HG03469 (cell line): ENCODE results near the gene ANKRD62.
"Not testable (repeated sequence)": the region's sequence is repeated elsewhere in the genome, so short reads cannot be mapped to it uniquely, and the experiment has no call there.

ENCODE experiments used
- ATAC-seq: cut with Tn5 transposase; IDR thresholded peaks from one replicate; pipeline ENCODE4 v1.9.1; 2021; ENCODE audit warnings: mild to moderate bottlenecking, moderate library complexity, moderate number of reproducible peaks; ENCODE audit not compliant: unreplicated experiment

ANKRD62 gene

DNA sequence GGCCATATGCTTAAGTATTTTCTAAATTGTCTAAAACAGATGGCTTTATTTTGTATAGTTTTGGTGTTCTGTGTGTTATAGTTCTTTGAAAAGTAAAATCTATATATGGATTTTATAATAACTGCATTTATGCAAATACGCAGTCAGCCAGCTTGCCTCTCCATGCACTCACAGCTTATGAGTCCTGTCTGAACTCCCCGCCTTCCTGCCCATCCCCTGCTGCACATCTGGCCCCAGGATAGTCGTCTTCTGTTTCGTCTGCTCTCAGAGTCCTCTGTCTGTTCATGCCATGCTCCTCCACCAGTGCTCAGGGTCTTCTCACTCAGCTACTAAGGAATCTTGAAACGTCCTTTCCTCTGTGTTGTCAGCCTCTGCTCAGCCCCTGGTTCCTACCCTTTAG, 28.2 kb upstream of the ANKRD62 start:
- no peak for ATAC-seq

DNA sequence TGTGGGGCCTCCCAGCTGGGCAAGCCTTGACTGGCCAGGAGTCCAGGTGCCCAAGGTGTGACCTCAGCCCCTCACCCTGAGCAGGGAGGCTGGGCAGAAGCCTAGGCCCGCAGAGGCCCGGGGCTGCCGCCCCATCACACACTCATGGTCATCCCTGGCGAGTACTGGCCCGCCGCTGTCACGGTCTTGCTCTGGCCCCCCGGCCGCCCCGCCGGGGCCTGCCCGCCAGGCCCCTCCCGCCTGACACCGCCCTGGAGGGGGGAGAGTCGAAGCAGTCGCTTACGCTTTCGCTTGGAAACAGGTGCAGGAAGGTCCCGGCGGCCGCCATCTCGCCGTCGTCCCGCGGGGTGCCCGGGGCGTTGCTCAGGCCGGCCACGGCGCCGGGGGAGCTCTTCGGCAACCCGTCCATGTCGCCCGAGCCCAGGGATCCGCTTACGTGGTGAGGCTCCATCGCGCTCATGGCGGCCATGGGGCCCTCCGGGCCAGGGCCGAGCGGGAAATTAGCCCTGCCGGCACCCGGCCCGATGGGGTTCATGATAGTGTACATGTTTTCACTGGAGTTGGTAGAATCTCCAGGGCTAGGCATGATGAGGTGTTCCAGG, 26.6 kb upstream of the ANKRD62 start:
- no peak for ATAC-seq

DNA sequence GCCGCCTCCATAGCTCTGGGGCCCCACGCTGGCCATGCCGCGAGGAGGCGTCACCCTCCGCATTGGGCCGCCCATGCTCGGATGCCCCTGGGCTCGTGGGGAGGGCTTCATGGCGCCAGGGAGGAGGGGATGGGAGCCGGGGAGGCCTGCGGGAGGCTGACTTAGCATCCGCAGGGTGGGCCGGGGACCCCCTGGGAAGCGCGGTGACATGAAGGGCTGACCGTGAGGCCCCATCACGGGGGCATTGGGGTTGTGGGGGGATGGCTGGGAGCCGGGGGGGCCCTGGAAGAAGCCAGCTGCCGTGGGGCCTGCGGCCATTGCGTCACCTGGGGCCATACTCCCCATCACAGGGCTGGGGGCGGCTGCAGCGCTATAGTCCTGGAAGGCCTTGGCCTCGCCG, 26.0 kb upstream of the ANKRD62 start:
- no peak for ATAC-seq

GRCh38 chr18:12068316-12068949, 25.2 kb upstream of the ANKRD62 start:
- ATAC-seq = not testable (repeated sequence)

GRCh38 chr18:12068950-12069320, 24.7 kb upstream of the ANKRD62 start:
- no peak for ATAC-seq

DNA sequence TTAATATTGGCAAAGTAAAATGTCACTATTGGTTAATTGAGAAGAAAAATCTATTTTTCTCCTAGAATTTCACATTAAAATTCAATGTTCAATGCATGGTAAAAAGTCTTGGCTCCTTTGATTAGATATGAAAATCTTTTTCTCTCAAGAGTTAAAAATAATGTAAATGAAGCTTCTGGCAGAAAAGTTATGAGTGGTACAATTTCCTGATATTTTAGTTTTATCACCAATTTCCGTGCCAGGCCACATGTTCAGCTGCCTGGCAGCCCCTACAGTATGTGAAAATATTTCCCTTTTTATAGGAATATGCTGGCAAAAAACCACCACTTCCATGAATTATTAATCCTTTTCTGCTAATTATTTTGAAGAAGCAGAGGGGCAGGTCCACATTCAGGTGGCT, 22.6 kb upstream of the ANKRD62 start:
- not testable (repeated sequence) for ATAC-seq

DNA sequence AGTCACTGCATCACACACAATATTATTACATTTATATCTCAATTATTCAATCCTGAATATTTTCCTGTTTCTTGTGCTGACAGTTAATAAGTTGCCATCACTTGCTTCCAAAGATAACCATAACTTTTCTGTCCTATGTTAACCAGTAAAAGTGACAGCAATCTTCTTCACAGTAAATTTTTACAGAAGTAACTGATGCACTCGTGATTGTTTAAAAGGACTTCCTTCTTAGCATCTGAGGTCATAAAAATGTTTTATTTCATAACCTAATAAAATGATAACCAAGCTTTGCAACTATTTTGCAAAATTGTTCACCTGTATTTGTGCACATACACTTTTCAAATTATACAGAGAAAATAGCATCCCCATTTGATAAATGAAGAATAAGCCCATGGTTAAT, 20.6 kb upstream of the ANKRD62 start:
- no peak for ATAC-seq

- no peak for ATAC-seq
These were observed 18.9 kb upstream of the ANKRD62 start for GRCh38 chr18:12074736-12075135.

DNA sequence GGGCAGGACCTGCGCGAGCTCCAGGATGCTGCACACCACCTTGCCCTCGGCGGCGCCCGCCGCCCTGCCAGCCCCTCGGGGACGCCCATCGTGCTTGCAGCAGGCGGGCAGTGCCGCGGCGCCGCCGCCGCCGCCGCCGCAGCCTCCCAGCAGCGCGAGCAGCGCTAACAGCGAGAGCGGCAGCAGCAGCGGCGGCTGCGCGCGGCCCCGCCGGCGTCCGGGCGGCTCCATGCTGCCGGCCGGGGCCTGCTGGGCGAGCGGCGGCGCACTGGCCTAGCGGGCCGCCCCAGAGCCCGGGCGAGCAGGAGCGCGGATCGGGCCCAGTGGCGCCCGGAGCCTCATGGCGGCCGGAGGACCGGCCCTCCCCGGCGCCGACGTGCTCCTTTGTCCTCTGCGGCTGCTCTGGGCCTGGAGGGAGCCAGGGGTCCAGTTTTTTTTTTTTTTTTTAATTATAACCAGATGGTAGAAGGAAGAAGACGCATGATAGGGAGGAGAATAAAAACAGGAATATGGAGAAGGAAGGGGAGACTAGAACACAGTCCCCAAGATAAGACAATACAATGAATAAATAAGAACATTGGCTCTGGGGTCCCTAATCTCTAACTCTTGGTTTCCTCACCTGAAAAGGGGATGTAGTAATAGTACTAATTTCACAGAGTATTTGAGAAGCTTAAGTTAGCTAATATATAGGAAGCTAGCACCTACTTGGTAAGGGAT, 17.1 kb upstream of the ANKRD62 start:
- ATAC-seq = no peak

DNA sequence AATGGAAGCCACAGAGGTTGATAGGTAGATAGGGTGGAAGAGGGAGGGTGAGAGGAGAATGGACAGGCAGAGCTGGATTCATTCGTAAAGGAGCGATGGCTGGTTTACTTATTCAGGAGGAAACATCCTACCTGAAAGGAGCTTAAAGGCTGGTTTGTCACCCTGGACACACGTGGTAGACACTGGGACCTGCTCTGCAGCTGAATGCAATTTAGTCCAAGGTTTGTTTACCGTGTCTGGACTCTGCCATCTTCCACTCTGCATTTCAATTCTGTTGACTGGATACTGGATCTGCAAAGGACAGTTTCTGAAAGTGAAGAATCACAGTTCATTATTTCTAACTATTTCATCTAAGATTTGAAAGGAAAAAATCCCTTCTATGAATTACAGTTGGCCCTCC, 15.6 kb upstream of the ANKRD62 start:
- not testable (repeated sequence) for ATAC-seq

DNA sequence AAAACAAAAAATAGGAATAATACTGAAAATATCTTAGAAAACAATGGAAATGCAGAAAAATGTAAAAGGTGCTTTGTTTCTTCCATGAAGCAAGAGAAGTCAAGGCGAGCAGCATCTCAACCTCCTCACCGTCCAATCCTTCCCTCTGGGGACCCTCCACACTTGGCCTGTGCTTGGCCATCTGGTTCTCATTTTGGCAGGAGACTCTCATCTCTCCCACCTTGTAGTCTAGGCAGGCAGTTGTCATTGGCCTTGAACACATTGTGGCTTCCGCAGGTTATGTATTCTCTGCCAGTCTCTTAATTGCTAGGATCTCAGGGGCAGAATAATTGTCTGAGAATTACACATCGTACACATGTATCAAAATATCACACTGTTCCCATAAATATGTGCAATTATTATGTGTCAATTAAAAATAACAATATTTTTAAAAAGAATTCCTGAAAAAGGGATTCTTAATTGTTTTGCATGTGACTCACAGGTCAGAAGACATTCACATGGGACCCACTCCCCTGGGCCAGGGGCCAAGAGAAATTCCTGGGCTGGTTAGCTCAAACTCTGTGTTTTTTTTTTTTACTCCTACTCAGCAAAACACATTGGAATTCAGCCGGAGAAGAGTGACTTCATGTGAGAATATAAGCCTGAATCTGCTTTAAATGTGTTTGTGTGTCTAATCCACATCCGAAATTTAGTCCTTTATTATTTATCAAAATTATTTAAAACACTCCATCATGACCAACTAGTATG, 14.0 kb upstream of the ANKRD62 start:
- ATAC-seq = no peak

GRCh38 chr18:12085136-12085535, 8.5 kb upstream of the ANKRD62 start:
- no peak for ATAC-seq

GRCh38 chr18:12085786-12086185, 7.9 kb upstream of the ANKRD62 start:
- no peak for ATAC-seq

DNA sequence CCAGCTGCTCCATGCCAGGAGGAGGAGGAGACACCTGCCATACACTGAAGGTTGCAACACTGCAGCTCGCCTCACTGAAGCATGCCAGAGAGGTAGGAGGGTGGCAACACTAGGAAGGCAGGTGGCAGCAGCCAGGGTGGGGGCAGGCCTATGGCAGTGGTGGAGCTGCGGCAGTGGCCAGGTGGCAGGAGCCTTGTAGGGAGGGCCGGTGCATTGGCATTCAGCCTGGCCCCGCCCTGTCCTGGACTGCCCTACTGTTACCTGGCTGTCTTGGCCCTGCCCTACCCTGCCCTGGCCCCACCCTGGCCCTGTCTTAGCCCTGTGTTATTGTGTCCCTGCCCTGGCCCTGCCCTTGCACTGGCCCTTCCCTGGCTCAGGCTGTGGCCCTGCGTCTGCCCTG, 7.4 kb upstream of the ANKRD62 start:
- ATAC-seq = no peak

DNA sequence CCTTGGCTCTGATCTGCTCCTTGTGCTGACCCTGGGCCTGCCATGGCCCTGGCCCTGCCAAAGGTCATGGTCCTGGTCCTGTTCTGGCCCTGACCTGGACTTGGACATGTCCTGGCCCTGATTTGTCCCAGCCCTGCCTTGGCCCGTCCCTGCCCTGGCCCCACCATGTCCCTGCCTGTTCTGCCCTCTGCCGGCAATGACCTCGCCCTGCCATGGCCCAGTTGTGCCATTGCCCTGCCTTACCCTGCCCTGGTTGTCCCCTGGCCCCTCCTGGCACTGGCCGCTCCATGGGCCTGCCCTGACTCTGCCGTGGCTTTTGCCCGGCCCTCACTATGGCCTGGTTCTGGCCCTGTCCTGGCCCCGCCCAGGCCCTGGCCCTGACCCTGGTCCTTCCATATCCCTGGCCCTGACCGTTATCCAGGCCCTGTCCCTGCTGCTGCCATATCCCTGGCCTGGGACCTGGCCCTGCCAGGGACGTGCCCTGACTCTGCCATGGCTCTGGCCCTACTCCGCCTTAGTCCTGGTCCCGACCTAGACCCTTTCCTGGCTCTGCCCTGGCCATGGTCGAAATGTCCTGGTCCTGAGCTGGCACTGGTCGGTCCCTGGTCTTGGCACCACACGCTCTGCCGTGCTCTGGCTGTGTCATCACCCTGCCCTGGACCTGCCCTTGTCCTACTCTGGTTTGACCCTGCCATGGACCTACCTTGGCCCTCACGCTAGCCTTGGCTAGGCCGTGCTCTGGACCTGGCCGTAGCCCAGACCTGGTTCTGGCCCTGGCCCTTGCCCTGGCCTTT, 6.8 kb upstream of the ANKRD62 start:
- no peak for ATAC-seq

GRCh38 chr18:12087471-12088025, 6.1 kb upstream of the ANKRD62 start:
- ATAC-seq = no peak

DNA sequence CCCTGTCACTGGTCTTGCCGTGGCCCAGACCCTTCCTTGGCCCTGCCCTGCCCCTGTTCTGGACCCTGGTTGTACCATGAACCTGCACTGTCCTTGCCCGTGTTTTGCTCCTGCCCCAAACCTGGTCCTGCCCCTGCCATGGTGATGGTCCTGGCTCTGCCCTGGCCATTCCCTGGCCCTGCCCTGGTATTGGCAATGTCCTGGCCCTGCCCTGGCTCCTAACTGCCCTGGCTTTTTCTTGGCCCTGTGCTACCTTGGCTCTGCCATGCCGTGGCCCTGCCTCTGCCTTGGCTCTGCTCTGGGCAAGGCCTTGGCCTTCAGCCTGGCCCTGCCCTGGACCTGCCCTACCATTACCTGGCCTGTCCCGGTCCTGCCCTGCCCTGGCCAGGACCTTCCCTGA, 5.5 kb upstream of the ANKRD62 start:
- ATAC-seq = no peak

GRCh38 chr18:12088731-12089375, 4.8 kb upstream of the ANKRD62 start:
- ATAC-seq = no peak

GRCh38 chr18:12091538-12092141, 2.0 kb upstream of the ANKRD62 start:
- ATAC-seq = no peak
